AG04449 (cell line): Measurements from ENCODE around the gene ATP10A.
"Not testable (repeated sequence)": the region's sequence is repeated elsewhere in the genome, so short reads cannot be mapped to it uniquely, and the experiment has no call there.

Experiments
- CTCF ChIA-PET: fragments of 350-600 bp; formaldehyde crosslinking; extraction: SDS; loops from one replicate; lab custom pipeline; 2021; ENCODE audit warnings: antibody characterized with exemption; lab: Yijun Ruan, JAX
- POLR2A ChIA-PET: fragments of 400-600, 350-600 bp; formaldehyde crosslinking; extraction: SDS; loops from one replicate; lab custom pipeline; 2020; ENCODE audit warnings: antibody characterized with exemption, inconsistent platforms; lab: Yijun Ruan, JAX
- DNase-seq: peaks from one replicate; pipeline ENCODE4 v3.0.0-alpha.2; 2010; ENCODE audit warnings: low read depth, low spot score
- H3K4me3 ChIP-seq: 2 replicates; pipeline ENCODE4 v1.5.1; 2011; ENCODE audit warnings: low read depth, mild to moderate bottlenecking, control low read depth, low read length
- CTCF ChIP-seq: IDR thresholded peaks from one replicate; pipeline ENCODE4 v1.5.1; 2011; ENCODE audit warnings: mild to moderate bottlenecking, moderate library complexity, low read length, control low read depth, inconsistent platforms; ENCODE audit not compliant: insufficient read depth; ENCODE audit errors: missing control alignments

ATP10A gene

GRCh38 chr15:25775317-25775912, 87.7 kb downstream of the ATP10A start:
- no peak for TF ChIP-seq CTCF
- CTCF ChIA-PET = interaction anchor here (0.8 to 1.4 kb wide), 3 partner anchors 20 to 158 kb away, joined by 3 to 6 read pairs (median 5); no protein-coding TSS in a partner anchor
- POLR2A ChIA-PET = interaction anchor here (1.0 to 1.1 kb wide), 3 partner anchors 9 to 15 kb away, joined by 3 to 7 read pairs (median 3); no protein-coding TSS in a partner anchor
- DNase-seq = peak; percentile 50
- no peak overlapping the region; the same call in 1 of the 2 replicates for H3K4me3 ChIP-seq

GRCh38 chr15:25774871-25775270, 88.3 kb downstream of the ATP10A start:
- ChIA-PET CTCF (interaction anchor here (0.6 to 1.4 kb wide), 4 partner anchors 20 to 159 kb away, joined by 3 to 6 read pairs (median 4); no protein-coding TSS in a partner anchor), POLR2A (interaction anchor here (1.1 kb wide), 2 partner anchors 9 to 10 kb away, joined by 3 to 7 read pairs; no protein-coding TSS in a partner anchor)
- no peak for TF ChIP-seq CTCF
- H3K4me3 ChIP-seq = no peak overlapping the region
- no peak for DNase-seq

GRCh38 chr15:25773248-25773647, 89.9 kb downstream of the ATP10A start:
- DNase-seq = no peak
- POLR2A ChIA-PET = interaction anchor here (1.0 kb wide), 1 partner anchor 13 kb away, joined by 3 read pairs; no protein-coding TSS in a partner anchor
- TF ChIP-seq CTCF = no peak
- H3K4me3 ChIP-seq = no peak overlapping the region
- CTCF ChIA-PET = interaction anchor here (1.7 kb wide), 1 partner anchor 160 kb away, joined by 4 read pairs; no protein-coding TSS in a partner anchor

GRCh38 chr15:25772500-25772899, 90.6 kb downstream of the ATP10A start:
- TF ChIP-seq CTCF = no peak
- H3K4me3 ChIP-seq = no peak overlapping the region
- ChIA-PET CTCF (interaction anchor here (1.3 to 2.3 kb wide), 3 partner anchors 11 to 161 kb away, joined by 4 to 11 read pairs (median 4); no protein-coding TSS in a partner anchor), POLR2A (interaction anchor here (1.0 kb wide), 1 partner anchor 14 kb away, joined by 3 read pairs; no protein-coding TSS in a partner anchor)
- no peak for DNase-seq

- H3K4me3 ChIP-seq, DNase-seq, POLR2A ChIA-PET: not testable (repeated sequence)
- CTCF ChIA-PET = interaction anchor here (1.3 to 2.3 kb wide), 4 partner anchors 12 to 163 kb away, joined by 3 to 11 read pairs (median 4); no protein-coding TSS in a partner anchor
Measured at GRCh38 chr15:25771736-25772135, 91.4 kb downstream of the ATP10A start.

GRCh38 chr15:25771338-25771706, 91.8 kb downstream of the ATP10A start:
- CTCF ChIA-PET = interaction anchor here (1.4 to 2.3 kb wide), 2 partner anchors 12 to 163 kb away, joined by 3 to 11 read pairs; no protein-coding TSS in a partner anchor
- no peak for DNase-seq
- no peak overlapping the region for H3K4me3 ChIP-seq
- POLR2A ChIA-PET = interaction anchor here (0.5 kb wide), 1 partner anchor 162 kb away, joined by 3 read pairs; no protein-coding TSS in a partner anchor
- no peak for TF ChIP-seq CTCF
